GM18951 (cell line): ENCODE measurements around the gene MLLT1.

ENCODE experiments used
- POLR2A ChIP-seq: IDR thresholded peaks from 4 replicates; pipeline ENCODE4 v1.6.1; 2011; ENCODE audit warnings: mild to moderate bottlenecking; ENCODE audit not compliant: insufficient read length, insufficient read depth; ENCODE audit errors: extremely low read depth
- in situ Hi-C: fragments of 300-500 bp; cut with MboI; formaldehyde crosslinking; loops from one replicate; pipeline ENCODE4 v1.12.0; 2022; ENCODE audit warnings: low sequenced_read_pairs, mixed read lengths, inconsistent platforms; ENCODE audit not compliant: unreplicated experiment

MLLT1 gene

GRCh38 chr19:6224308-6224675, 55.5 kb downstream of the MLLT1 start:
- in situ Hi-C loops, result no loop called here
- no peak for TF ChIP-seq POLR2A

GRCh38 chr19:6223461-6224307, 56.1 kb downstream of the MLLT1 start:
- in situ Hi-C loops, result no loop called here
- TF ChIP-seq POLR2A, result no peak

GRCh38 chr19:6222884-6223283, 56.9 kb downstream of the MLLT1 start:
- no peak for TF ChIP-seq POLR2A

GRCh38 chr19:6221878-6222746, 57.7 kb downstream of the MLLT1 start:
- in situ Hi-C loops, result no loop called here
- TF ChIP-seq POLR2A, result no peak

More at GRCh38 chr19:6222884-6223283, 56.9 kb downstream of the MLLT1 start:
- in situ Hi-C loops, result no loop called here

- no peak for TF ChIP-seq POLR2A
- in situ Hi-C loops, result no loop called here
Measured at GRCh38 chr19:6221220-6221877, 58.4 kb downstream of the MLLT1 start.

- in situ Hi-C loops, result no loop called here
- no peak for TF ChIP-seq POLR2A
Measured at GRCh38 chr19:6220385-6221191, 59.2 kb downstream of the MLLT1 start.

- in situ Hi-C loops, result no loop called here
- no peak for TF ChIP-seq POLR2A
Measured at GRCh38 chr19:6219586-6220290, 60.0 kb downstream of the MLLT1 start.

GRCh38 chr19:6219147-6219525, 60.6 kb downstream of the MLLT1 start:
- TF ChIP-seq POLR2A, result no peak
- in situ Hi-C loops, result no loop called here

- no peak for TF ChIP-seq POLR2A
- in situ Hi-C loops, result no loop called here
Measured at GRCh38 chr19:6218491-6219146, 61.2 kb downstream of the MLLT1 start.

- in situ Hi-C loops, result no loop called here
- TF ChIP-seq POLR2A, result no peak
Measured at GRCh38 chr19:6217752-6218334, 61.9 kb downstream of the MLLT1 start.

- TF ChIP-seq POLR2A, result no peak
- in situ Hi-C loops, result no loop called here
Measured at GRCh38 chr19:6216996-6217751, 62.6 kb downstream of the MLLT1 start.
